ENCODE data around the gene CHCHD3. TPM values are rescaled to one million over a fixed set of nuclear protein-coding genes. Genes with fewer than 3 reads are reported as not detected.

Gene CHCHD3
- total RNA-seq, 2 donors from 2014 or later, result 36.1 to 43.0 TPM

DNA sequence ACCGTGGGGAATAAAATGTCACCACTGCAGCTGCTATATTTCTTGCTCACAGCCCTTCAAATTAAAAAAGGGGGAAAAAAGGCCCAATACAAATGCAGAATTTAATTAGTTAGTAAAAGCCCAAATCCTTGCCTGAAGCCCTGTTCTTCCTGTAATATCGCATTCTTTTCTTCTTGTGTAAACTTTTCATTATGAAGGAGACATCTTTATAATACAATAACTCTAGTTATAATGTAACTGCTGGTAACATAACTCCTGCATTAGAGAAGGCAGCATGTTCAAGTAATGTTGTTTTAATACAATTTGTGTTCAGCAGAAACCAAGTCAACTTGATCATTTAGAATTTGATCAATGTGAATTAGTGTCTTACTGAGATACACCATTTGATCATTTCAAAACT, 250.9 kb downstream of the CHCHD3 start:
- Histone ChIP-seq H3K4me3 (no peak overlapping the region), H3K9me3 (no peaks in the 10 kb centered on the region), H3K4me1 (ENCODE audit: control insufficient read depth in 1 of 2, low read depth in 2 of 2) (no peaks in the 10 kb centered on the region), H3K36me3 (no peaks in the 10 kb centered on the region), H3K27me3 (replicated peaks; ENCODE audit: insufficient read depth) (no peaks in the 10 kb centered on the region), H3K27ac (no peak overlapping the region)
- DNase-seq (ENCODE audit: low spot score) (no peak), ATAC-seq (ENCODE audit: insufficient number of reproducible peaks, low FRiP score, low read depth) (no peak)
- no peak for TF ChIP-seq CTCF (IDR thresholded peaks at IDR 0.05)

DNA sequence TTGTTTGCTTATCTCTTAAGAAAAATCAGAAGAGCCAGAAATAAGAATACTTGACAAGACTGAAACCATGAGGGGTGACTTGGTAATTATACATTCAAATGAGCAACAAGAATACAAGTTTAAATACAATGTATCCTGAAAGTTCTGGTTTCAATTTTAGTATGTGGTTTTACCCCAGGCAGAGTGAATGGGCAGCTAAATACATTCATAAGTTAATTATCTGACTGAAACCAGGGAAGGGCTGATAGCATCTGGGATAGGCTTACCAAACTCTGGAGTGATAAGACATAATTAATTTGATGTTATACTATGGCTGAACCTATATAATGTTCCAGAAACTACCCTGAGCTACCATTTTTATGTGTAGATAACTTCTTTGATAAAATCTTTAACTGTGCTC, 253.4 kb downstream of the CHCHD3 start:
- no peak for TF ChIP-seq CTCF (IDR thresholded peaks at IDR 0.05)
- H3K36me3 ChIP-seq, result no peaks in the 10 kb centered on the region
- H3K27ac ChIP-seq, result no peak overlapping the region
- no peaks in the 10 kb centered on the region for H3K27me3 ChIP-seq (replicated peaks; ENCODE audit: insufficient read depth)
- H3K4me1 ChIP-seq (ENCODE audit: control insufficient read depth in 1 of 2, low read depth in 2 of 2), result no peaks in the 10 kb centered on the region
- DNase-seq (ENCODE audit: low spot score) (no peak), ATAC-seq (ENCODE audit: insufficient number of reproducible peaks, low FRiP score, low read depth) (no peak)
- H3K9me3 ChIP-seq, result no peaks in the 10 kb centered on the region
- H3K4me3 ChIP-seq, result no peak overlapping the region

GRCh38 chr7:132825932-132826835, 255.7 kb downstream of the CHCHD3 start:
- Histone ChIP-seq H3K9me3 (no peaks in the 10 kb centered on the region), H3K27ac (no peak overlapping the region), H3K4me3 (no peak overlapping the region), H3K4me1 (ENCODE audit: control insufficient read depth in 1 of 2, low read depth in 2 of 2) (no peaks in the 10 kb centered on the region), H3K36me3 (no peaks in the 10 kb centered on the region), H3K27me3 (replicated peaks; ENCODE audit: insufficient read depth) (no peaks in the 10 kb centered on the region)
- no peak for DNase-seq (ENCODE audit: low spot score)
- no peak for TF ChIP-seq CTCF (IDR thresholded peaks at IDR 0.05)
- ATAC-seq (ENCODE audit: insufficient number of reproducible peaks, low FRiP score, low read depth), result no peak

DNA sequence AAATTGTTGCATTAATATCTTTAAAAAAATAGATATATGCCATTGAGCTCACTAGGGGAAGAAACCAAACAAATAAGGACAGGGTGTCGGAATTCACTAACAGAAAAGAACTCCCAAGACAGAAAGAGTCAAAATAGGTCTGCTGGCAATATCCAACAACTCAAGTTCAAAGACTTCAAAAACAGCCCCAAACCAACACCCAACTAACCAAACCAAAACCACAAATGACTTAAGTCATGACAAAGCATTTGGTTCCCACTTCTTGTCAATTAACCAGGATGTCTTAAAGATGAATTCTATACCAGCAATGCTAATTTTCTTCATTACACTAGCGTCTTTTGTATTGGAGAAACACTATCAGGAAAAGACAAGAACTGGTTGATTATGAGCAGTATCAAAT, 256.7 kb downstream of the CHCHD3 start:
- Histone ChIP-seq H3K36me3 (no peaks in the 10 kb centered on the region), H3K27ac (no peak overlapping the region), H3K4me3 (no peak overlapping the region), H3K4me1 (ENCODE audit: control insufficient read depth in 1 of 2, low read depth in 2 of 2) (no peaks in the 10 kb centered on the region), H3K27me3 (replicated peaks; ENCODE audit: insufficient read depth) (no peaks in the 10 kb centered on the region), H3K9me3 (no peaks in the 10 kb centered on the region)
- ATAC-seq (ENCODE audit: insufficient number of reproducible peaks, low FRiP score, low read depth) (no peak), DNase-seq (ENCODE audit: low spot score) (no peak)
- no peak for TF ChIP-seq CTCF (IDR thresholded peaks at IDR 0.05)

DNA sequence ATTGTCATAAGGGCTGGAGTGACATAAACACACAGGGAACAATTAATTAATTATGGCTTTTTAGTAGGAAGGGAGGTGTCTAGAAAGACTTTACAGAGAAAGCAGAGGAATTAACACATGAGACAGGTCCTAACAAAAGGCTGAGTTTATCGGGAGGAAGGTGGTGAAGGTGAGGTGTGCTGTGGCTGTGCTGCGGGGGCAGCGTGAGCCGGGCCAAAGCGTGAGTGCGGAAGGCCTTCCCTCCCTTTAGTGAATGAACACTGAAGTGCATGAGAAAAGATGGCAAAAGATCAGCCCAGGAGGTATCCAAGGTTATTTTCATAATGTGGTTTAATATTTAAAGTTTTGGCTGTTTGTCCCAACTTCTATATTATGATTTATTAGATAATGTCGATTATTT, 262.2 kb downstream of the CHCHD3 start:
- DNase-seq (ENCODE audit: low spot score) (no peak), ATAC-seq (ENCODE audit: insufficient number of reproducible peaks, low FRiP score, low read depth) (no peak)
- Histone ChIP-seq H3K4me3 (no peak overlapping the region), H3K27me3 (replicated peaks; ENCODE audit: insufficient read depth) (no peaks in the 10 kb centered on the region), H3K36me3 (no peaks in the 10 kb centered on the region), H3K9me3 (no peaks in the 10 kb centered on the region), H3K27ac (no peak overlapping the region), H3K4me1 (ENCODE audit: control insufficient read depth in 1 of 2, low read depth in 2 of 2) (peaks cover 0 to 13% of the 10 kb centered on the region in 2 donors)
- no peak for TF ChIP-seq CTCF (IDR thresholded peaks at IDR 0.05)

All from thoracic aorta (tissue), 2 donors.